GM10847 (cell line): ENCODE measurements around the gene GIMAP5.

Experiments
- POLR2A ChIP-seq: IDR thresholded peaks from 2 replicates; pipeline ENCODE4 v1.6.1; 2011; ENCODE audit not compliant: insufficient read length; ENCODE audit errors: extremely low read depth

GIMAP5 gene

DNA sequence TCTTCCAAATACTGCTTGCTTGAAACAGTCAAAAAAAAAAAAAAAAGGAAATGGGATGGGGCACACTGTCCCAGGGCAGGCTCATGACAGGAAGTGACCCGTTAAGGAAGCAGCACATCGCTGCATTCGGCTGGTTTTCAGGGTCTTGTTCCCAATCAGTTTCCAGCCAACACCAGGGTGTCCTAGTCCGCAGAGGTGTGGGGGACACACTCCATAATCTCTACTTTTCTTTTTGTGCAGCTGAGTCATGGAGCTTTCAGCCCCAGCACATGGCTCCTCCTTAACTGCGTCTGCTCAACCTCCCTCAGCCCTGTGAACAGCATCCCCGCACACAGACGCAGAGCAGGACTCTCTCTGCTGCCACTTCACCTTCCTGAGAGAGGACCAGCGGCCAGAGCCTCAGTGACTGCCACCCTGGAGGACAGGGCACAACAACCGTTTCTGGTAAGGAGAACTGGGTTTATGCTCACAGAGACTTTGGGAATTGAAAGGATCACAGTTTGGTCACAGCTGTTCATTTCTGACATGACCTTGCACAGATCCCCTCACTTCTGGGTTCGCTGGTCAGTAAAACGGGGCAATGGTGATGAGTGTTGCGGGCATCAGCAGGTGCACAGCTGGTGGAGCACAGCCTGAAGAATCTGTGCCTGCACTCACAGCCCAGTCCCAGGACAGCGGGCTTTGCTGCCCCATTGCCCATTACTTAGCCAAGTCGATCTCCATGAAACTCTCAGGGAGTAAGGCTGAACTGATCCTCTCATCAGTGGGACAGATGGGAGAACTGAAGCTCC, at the start of gene GIMAP5:
Gene GIMAP5 (plus strand): TSS at position 154 of the 791 bp plus-strand sequence. CDS start 3,467 bp downstream, outside the sequence.
- no peak for TF ChIP-seq POLR2A

- no peak for TF ChIP-seq POLR2A
Observed at GRCh38 chr7:150688630-150689029, 48.6 kb upstream of the GIMAP5 start.

DNA sequence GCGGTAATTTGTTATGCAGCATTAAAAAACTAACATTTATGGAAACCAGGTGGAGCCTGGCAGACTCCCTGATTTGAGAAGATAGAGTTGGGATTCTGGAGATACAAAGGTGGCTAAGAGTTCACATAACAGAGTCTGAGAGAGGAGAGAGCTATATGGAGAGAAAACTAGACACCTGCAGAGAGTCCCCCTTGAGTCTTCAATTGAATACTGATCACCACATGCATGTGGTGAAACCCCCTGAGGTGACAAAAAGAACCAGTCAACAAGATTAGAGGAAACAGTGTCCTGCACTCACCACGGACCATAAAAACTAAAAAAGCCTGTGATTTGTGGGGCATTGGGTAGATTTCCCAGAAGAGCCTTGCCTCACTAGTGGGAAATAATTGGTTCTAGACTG, 41.6 kb upstream of the GIMAP5 start:
- no peak for TF ChIP-seq POLR2A

DNA sequence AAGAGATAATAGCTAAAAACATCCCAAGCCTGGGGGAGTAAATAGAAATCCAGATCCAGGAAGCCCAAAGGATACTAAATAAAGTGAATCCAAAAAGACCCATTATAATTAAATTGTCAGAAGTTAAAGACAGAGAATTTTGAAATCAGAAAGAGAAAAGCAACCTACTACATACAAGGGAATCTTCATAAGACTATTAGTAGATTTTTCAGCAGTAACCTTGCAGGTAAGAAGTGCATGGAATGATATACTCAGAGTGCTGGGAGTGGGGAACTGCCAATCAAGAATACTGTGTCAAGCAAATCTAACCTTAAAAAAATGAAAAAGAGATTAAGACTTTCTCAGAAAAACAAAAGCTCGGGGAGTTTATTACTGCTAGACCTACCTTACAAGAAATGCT, 34.0 kb upstream of the GIMAP5 start:
- no peak for TF ChIP-seq POLR2A

- no peak for TF ChIP-seq POLR2A
Observed at GRCh38 chr7:150715293-150715692, 21.9 kb upstream of the GIMAP5 start.

DNA sequence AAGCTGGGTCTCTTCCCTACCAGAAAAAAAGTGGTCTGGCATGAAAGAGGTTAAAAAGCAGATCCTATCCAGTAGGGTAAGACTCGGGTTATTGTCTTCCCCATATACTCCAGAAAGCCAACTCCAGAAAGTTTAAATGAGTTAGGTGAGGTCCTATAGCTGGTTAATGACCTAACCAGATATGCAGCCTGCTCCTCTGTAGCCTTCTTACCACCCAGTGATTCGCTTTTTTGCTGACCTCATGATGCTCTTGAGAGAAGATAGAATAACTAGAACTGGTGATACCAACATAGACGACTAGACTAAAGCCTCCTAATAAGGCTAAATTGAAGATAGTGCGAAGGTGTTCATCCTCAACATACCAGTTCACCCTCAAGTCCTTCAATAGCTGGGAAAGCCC, 21.5 kb upstream of the GIMAP5 start:
- no peak for TF ChIP-seq POLR2A

GRCh38 chr7:150716368-150716767, 20.9 kb upstream of the GIMAP5 start, which contains the start of gene GIMAP1:
GIMAP1 (plus strand) TSS chr7:150716613; CDS start chr7:150719048, 2,435 bp downstream.
- no peak for TF ChIP-seq POLR2A

GRCh38 chr7:150716939-150717338, 20.3 kb upstream of the GIMAP5 start:
- no peak for TF ChIP-seq POLR2A

- no peak for TF ChIP-seq POLR2A
Observed at GRCh38 chr7:150717814-150718420, 19.3 kb upstream of the GIMAP5 start.

DNA sequence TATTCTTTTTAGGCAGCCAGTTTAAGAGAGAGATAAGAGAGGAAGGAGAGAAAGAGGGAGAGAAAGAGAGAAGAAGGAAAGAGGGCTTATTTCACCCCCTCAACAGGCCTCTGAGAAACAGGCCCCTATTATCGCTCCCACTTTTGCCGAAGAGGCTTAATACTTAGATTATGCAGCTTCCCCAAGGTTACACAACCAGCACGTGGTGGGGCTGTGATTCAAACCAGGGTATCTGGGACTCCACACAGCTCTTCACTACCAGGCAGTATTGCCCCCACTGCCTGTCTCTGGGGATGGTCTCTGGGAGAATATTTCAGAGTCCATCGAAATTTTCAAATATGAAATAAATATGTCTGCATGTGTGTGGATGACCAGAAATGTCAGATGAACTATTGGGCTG, 17.8 kb upstream of the GIMAP5 start:
- no peak for TF ChIP-seq POLR2A

GRCh38 chr7:150719960-150720891, 17.0 kb upstream of the GIMAP5 start:
- no peak for TF ChIP-seq POLR2A

- TF ChIP-seq POLR2A: no peak
Observed at GRCh38 chr7:150721970-150722373, 15.2 kb upstream of the GIMAP5 start.

DNA sequence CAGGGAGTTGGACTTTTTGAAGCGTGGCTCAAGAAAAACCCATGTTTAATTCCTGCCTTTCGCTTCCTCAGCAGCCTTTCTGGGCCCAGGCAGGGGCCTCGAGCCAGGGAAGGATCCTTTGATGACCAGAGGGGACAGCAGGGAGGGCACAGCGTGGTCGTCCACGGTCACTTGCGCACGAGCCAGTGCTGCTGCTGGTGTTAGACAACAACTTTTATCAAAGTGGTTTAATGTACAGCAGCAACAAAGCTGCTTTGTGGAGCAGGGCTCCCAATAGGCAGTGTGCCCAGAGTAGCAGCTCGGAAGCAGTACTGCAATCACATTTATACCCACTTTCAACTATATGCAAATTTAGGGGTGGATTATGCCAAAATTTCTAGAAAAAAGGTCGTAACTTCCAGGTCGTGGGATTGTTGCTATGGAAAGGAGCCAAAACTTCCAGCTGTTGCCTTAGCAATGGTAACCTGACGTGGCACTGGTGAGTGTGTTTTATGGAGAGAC, 14.7 kb upstream of the GIMAP5 start:
- no peak for TF ChIP-seq POLR2A

- no peak for TF ChIP-seq POLR2A
Observed at GRCh38 chr7:150723467-150723866, 13.8 kb upstream of the GIMAP5 start.

DNA sequence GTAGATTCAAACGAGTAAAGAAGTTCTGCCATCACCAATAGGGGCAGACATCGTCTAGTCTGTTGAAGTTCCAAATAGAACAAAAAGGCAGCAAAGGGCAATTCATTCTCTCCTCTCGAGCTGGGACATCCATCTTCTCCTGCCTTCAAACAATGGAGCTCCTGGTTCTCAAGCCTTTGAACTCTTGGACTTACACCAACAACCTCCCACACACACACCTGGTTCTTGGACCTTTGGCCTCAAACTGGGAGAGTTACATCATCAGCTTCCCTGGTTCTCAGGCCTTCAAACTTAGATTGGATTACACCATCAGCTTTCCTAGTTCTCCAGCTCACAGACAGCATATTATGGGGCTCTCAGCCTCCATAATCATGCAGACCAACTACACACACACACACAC, 9.8 kb upstream of the GIMAP5 start:
- TF ChIP-seq POLR2A: no peak
